SJSA1 (cell line): ENCODE measurements around the gene LRRC49. TPM values are rescaled to one million over a fixed set of nuclear protein-coding genes. Genes with fewer than 3 reads are reported as not detected.

Experiments used
- DNase-seq, 2 experiments: peaks; one replicate each; pipeline ENCODE4 v3.0.0-alpha.2; 2015 to 2020; ENCODE audit warnings: low spot score in 2 of 2, low read depth in 1 of 2
- H3K27ac ChIP-seq: fragments of 250-450 bp; sonication (Bioruptor Pico); 2 replicates; pipeline ENCODE4 v1.5.1; 2020; ENCODE audit warnings: mild to moderate bottlenecking, moderate library complexity
- H3K27me3 ChIP-seq: fragments of 250-450 bp; sonication (Bioruptor Pico); replicated peaks from 2 replicates; pipeline ENCODE4 v1.5.1; 2020; ENCODE audit warnings: mild to moderate bottlenecking, moderate library complexity
- H3K36me3 ChIP-seq: fragments of 250-450 bp; sonication (Bioruptor Pico); 2 replicates; pipeline ENCODE4 v1.5.1; 2020; ENCODE audit warnings: mild to moderate bottlenecking
- H3K4me1 ChIP-seq: fragments of 250-450 bp; sonication (Bioruptor Pico); replicated peaks from 2 replicates; pipeline ENCODE4 v1.6.1; 2021; ENCODE audit warnings: mild to moderate bottlenecking
- H3K4me3 ChIP-seq: fragments of 250-450 bp; sonication (Bioruptor Pico); 2 replicates; pipeline ENCODE4 v1.5.1; 2020; ENCODE audit warnings: mild to moderate bottlenecking
- H3K9me3 ChIP-seq: fragments of 250-450 bp; sonication (Bioruptor Pico); replicated peaks from 2 replicates; pipeline ENCODE4 v1.5.1; 2020; ENCODE audit warnings: mild to moderate bottlenecking
- total RNA-seq: library from RNA; depleted of rRNA; stranded (reverse); fragments of >200 nt; shearing (Covaris generic); gene quantifications from 2 replicates; pipeline ENCODE4 v1.2.3, GENCODE V29; 2014

Gene LRRC49
- total RNA-seq, 1 experiment from 2014 or later, result 12.1 TPM

GRCh38 chr15:71078506-71079207 is 186.0 kb downstream of the LRRC49 start:
- peak overlapping the region; percentile 83 for H3K27ac ChIP-seq
- H3K36me3 ChIP-seq, result no peaks in the 10 kb centered on the region

GRCh38 chr15:71079208-71080044 is 186.8 kb downstream of the LRRC49 start:
- no peaks in the 10 kb centered on the region for H3K9me3 ChIP-seq
- no peaks in the 10 kb centered on the region for H3K27me3 ChIP-seq
- no peaks in the 10 kb centered on the region for H3K36me3 ChIP-seq
- peaks cover 26% of the 10 kb centered on the region for H3K4me1 ChIP-seq
- peak; percentile 55 to 65 for DNase-seq
- peak overlapping the region; percentile 83 for H3K27ac ChIP-seq
- H3K4me3 ChIP-seq, result no peak overlapping the region

More at GRCh38 chr15:71078506-71079207, 186.0 kb downstream of the LRRC49 start:
- Histone ChIP-seq H3K27me3 (no peaks in the 10 kb centered on the region), H3K9me3 (no peaks in the 10 kb centered on the region), H3K4me1 (peaks cover 26% of the 10 kb centered on the region), H3K4me3 (no peak overlapping the region)
- no peak for DNase-seq

- Histone ChIP-seq H3K4me3 (no peak overlapping the region), H3K4me1 (peaks cover 26% of the 10 kb centered on the region)
- DNase-seq, result no peak
These were observed 187.5 kb downstream of the LRRC49 start for GRCh38 chr15:71080166-71080565.

GRCh38 chr15:71080705-71081104 is 188.1 kb downstream of the LRRC49 start:
- no peak for DNase-seq
- Histone ChIP-seq H3K9me3 (no peaks in the 10 kb centered on the region), H3K36me3 (no peaks in the 10 kb centered on the region), H3K4me3 (no peak overlapping the region), H3K27me3 (no peaks in the 10 kb centered on the region), H3K4me1 (peaks cover 26% of the 10 kb centered on the region), H3K27ac (no peak overlapping the region)

More at GRCh38 chr15:71080166-71080565, 187.5 kb downstream of the LRRC49 start:
- Histone ChIP-seq H3K27me3 (no peaks in the 10 kb centered on the region), H3K27ac (peak overlapping the region; percentile 83; the same call in 1 of the 2 replicates), H3K9me3 (no peaks in the 10 kb centered on the region), H3K36me3 (no peaks in the 10 kb centered on the region)

- Histone ChIP-seq H3K27me3 (no peaks in the 10 kb centered on the region), H3K27ac (no peak overlapping the region), H3K36me3 (no peaks in the 10 kb centered on the region), H3K4me1 (peaks cover 26% of the 10 kb centered on the region), H3K4me3 (no peak overlapping the region), H3K9me3 (no peaks in the 10 kb centered on the region)
- DNase-seq, result no peak
These were observed 190.2 kb downstream of the LRRC49 start for GRCh38 chr15:71082803-71083202.

GRCh38 chr15:71083349-71083748 is 190.7 kb downstream of the LRRC49 start:
- H3K27ac ChIP-seq, result no peak overlapping the region
- no peaks in the 10 kb centered on the region for H3K27me3 ChIP-seq
- no peaks in the 10 kb centered on the region for H3K9me3 ChIP-seq
- H3K4me1 ChIP-seq, result peaks cover 26% of the 10 kb centered on the region
- peak in 1 of 2 experiments; percentile 10 for DNase-seq
- H3K4me3 ChIP-seq, result no peak overlapping the region
- no peaks in the 10 kb centered on the region for H3K36me3 ChIP-seq

GRCh38 chr15:71084264-71084663 is 191.6 kb downstream of the LRRC49 start:
- Histone ChIP-seq H3K4me3 (no peak overlapping the region), H3K36me3 (no peaks in the 10 kb centered on the region), H3K27ac (no peak overlapping the region), H3K9me3 (no peaks in the 10 kb centered on the region), H3K4me1 (peaks cover 18% of the 10 kb centered on the region), H3K27me3 (no peaks in the 10 kb centered on the region)
- DNase-seq, result no peak

GRCh38 chr15:71085809-71086208 is 193.2 kb downstream of the LRRC49 start:
- H3K27me3 ChIP-seq, result no peaks in the 10 kb centered on the region
- H3K4me3 ChIP-seq, result no peak overlapping the region
- no peak for DNase-seq
- no peaks in the 10 kb centered on the region for H3K36me3 ChIP-seq
- H3K27ac ChIP-seq, result no peak overlapping the region
- no peaks in the 10 kb centered on the region for H3K9me3 ChIP-seq
- peaks cover 3% of the 10 kb centered on the region for H3K4me1 ChIP-seq

- H3K4me3 ChIP-seq, result no peak overlapping the region
- H3K27ac ChIP-seq, result no peak overlapping the region
- H3K4me1 ChIP-seq, result peaks cover 1% of the 10 kb centered on the region; the same call in 1 of the 2 replicates
- H3K36me3 ChIP-seq, result no peaks in the 10 kb centered on the region
- H3K27me3 ChIP-seq, result no peaks in the 10 kb centered on the region
- DNase-seq, result no peak
- H3K9me3 ChIP-seq, result no peaks in the 10 kb centered on the region
These were observed 195.5 kb downstream of the LRRC49 start for GRCh38 chr15:71088155-71088554.

GRCh38 chr15:71088683-71089082 is 196.1 kb downstream of the LRRC49 start:
- no peaks in the 10 kb centered on the region for H3K27me3 ChIP-seq
- H3K4me3 ChIP-seq, result no peak overlapping the region
- peaks cover 7% of the 10 kb centered on the region for H3K4me1 ChIP-seq
- H3K27ac ChIP-seq, result no peak overlapping the region
- no peak for DNase-seq
- H3K36me3 ChIP-seq, result no peaks in the 10 kb centered on the region
- no peaks in the 10 kb centered on the region for H3K9me3 ChIP-seq

- H3K4me1 ChIP-seq, result peaks cover 9% of the 10 kb centered on the region
- no peaks in the 10 kb centered on the region for H3K27me3 ChIP-seq
- no peak overlapping the region for H3K27ac ChIP-seq
- H3K4me3 ChIP-seq, result no peak overlapping the region
- no peaks in the 10 kb centered on the region for H3K9me3 ChIP-seq
- no peaks in the 10 kb centered on the region for H3K36me3 ChIP-seq
- no peak for DNase-seq
These were observed 197.2 kb downstream of the LRRC49 start for GRCh38 chr15:71089801-71090200.

- Histone ChIP-seq H3K36me3 (no peaks in the 10 kb centered on the region), H3K27ac (no peak overlapping the region), H3K4me3 (no peak overlapping the region), H3K9me3 (no peaks in the 10 kb centered on the region), H3K4me1 (peaks cover 9% of the 10 kb centered on the region), H3K27me3 (no peaks in the 10 kb centered on the region)
- DNase-seq, result peak in 1 of 2 experiments; percentile 11
These were observed 199.0 kb downstream of the LRRC49 start for GRCh38 chr15:71091601-71092000.

GRCh38 chr15:71092056-71092600 is 199.5 kb downstream of the LRRC49 start:
- Histone ChIP-seq H3K27me3 (no peaks in the 10 kb centered on the region), H3K9me3 (no peaks in the 10 kb centered on the region), H3K27ac (no peak overlapping the region), H3K4me1 (peaks cover 9% of the 10 kb centered on the region), H3K4me3 (no peak overlapping the region), H3K36me3 (no peaks in the 10 kb centered on the region)
- DNase-seq, result peak in 1 of 2 experiments; percentile 28
